Natural killer cell (primary cell): Measurements from ENCODE around the gene ZNF136. TPM values are rescaled to one million over a fixed set of nuclear protein-coding genes. Genes with fewer than 3 reads are reported as not detected.

Experiments
- ATAC-seq, 3 donors: fragments of 150-1000 bp in 2 of 3; fragments of 200-7000 bp in 1 of 3; cut with Tn5 transposase; 1 replicate in 1 of 3; 2 replicates in 2 of 3; pipeline ENCODE4 v1.10.0; 2021; ENCODE audit warnings: mild to moderate bottlenecking in 2 of 3, moderate library complexity in 2 of 3
- DNase-seq, 2 donors: peaks; one replicate each; pipeline versions ENCODE4 v3.0.0 to v3.0.0-alpha.2; 2013 to 2021; ENCODE audit warnings: mixed read lengths in 1 of 2
- H3K27ac ChIP-seq: one replicate; pipeline ENCODE4 v1.5.1; 2013; ENCODE audit warnings: mild to moderate bottlenecking, low read length
- H3K27me3 ChIP-seq: one replicate; pipeline ENCODE4 v1.6.1; 2013; ENCODE audit warnings: low read length; ENCODE audit not compliant: control insufficient read depth, insufficient read depth
- H3K36me3 ChIP-seq: one replicate; pipeline ENCODE4 v1.6.1; 2013; ENCODE audit warnings: low read length; ENCODE audit not compliant: control insufficient read depth, insufficient read depth
- H3K4me1 ChIP-seq: one replicate; pipeline ENCODE4 v1.6.1; 2013; ENCODE audit warnings: low read length; ENCODE audit not compliant: control insufficient read depth, insufficient read depth
- H3K4me3 ChIP-seq: one replicate; pipeline ENCODE4 v1.5.1; 2013; ENCODE audit warnings: low read length
- H3K9me3 ChIP-seq: one replicate; pipeline ENCODE4 v1.6.1; 2013; ENCODE audit warnings: low read length; ENCODE audit not compliant: control insufficient read depth, insufficient read depth
- H3K27ac Mint-ChIP-seq, 2 donors: one replicate each; pipeline ENCODE4 v1.8.0; 2022; ENCODE audit warnings: mild to moderate bottlenecking in 2 of 2, mixed read lengths in 2 of 2, moderate library complexity in 1 of 2
- H3K27me3 Mint-ChIP-seq, 2 donors: one replicate each; pipeline ENCODE4 v1.8.0; 2022; ENCODE audit warnings: low read depth in 2 of 2, mixed read lengths in 2 of 2
- H3K36me3 Mint-ChIP-seq: one replicate; pipeline ENCODE4 v1.8.0; 2022; ENCODE audit warnings: mixed read lengths
- H3K4me1 Mint-ChIP-seq, 2 donors: one replicate each; pipeline ENCODE4 v1.8.0; 2022; ENCODE audit warnings: mixed read lengths in 2 of 2
- H3K4me3 Mint-ChIP-seq: one replicate; pipeline ENCODE4 v1.8.0; 2022; ENCODE audit warnings: mild to moderate bottlenecking, moderate library complexity, mixed read lengths
- H3K9me3 Mint-ChIP-seq, 2 donors: one replicate each; pipeline ENCODE4 v1.8.0; 2022; ENCODE audit warnings: mixed read lengths in 2 of 2
- CTCF ChIP-seq: fragments of 200-600 bp; IDR thresholded peaks from one replicate; pipeline ENCODE4 v1.8.0; 2022; ENCODE audit warnings: antibody characterized with exemption
- WGBS: methylation state at CpG from one replicate; pipeline ENCODE4 v1.1.7; 2013; ENCODE audit warnings: missing lambda C conversion rate; ENCODE audit not compliant: insufficient coverage; 5-methylcytosine and 5-hydroxymethylcytosine counted together
- intact Hi-C: fragments of 100-400 bp; cut with micrococcal nuclease; formaldehyde crosslinking; loops from one replicate; pipeline ENCODE4 v1.14.2; 2022
- total RNA-seq, 4 donors: library from RNA; stranded (reverse); fragments of 120-200 nt in 1 of 4; gene quantifications; one replicate each; pipeline versions ENCODE4 v1.2.3 to v1.2.4, GENCODE V29; 2013 to 2022

ZNF136 gene
- total RNA-seq, 3 donors from 2014 or later (not counting 1 experiment from before 2014, with no cell fraction given): 31.5 to 47.7 (median 39.8) TPM

GRCh38 chr19:12163826-12164225, 930 bp downstream of the ZNF136 start:
- peak overlapping the region; percentile 96 for H3K4me3 Mint-ChIP-seq
- no peaks in the 10 kb centered on the region for H3K36me3 Mint-ChIP-seq
- Histone ChIP-seq H3K27me3 (no peaks in the 10 kb centered on the region), H3K4me3 (peak overlapping the region; percentile 98), H3K4me1 (peaks cover 17% of the 10 kb centered on the region), H3K27ac (peak overlapping the region; percentile 98), H3K9me3 (no peaks in the 10 kb centered on the region), H3K36me3 (peaks cover 4% of the 10 kb centered on the region)
- intact Hi-C loops: no loop called here
- peaks cover 38 to 43% of the 10 kb centered on the region in 2 donors for H3K4me1 Mint-ChIP-seq
- DNase-seq (no peak), ATAC-seq (no peak)
- no peaks in the 10 kb centered on the region for H3K9me3 Mint-ChIP-seq
- 33% methylated on average over 1 of the region's 2 CpGs for WGBS
- H3K27me3 Mint-ChIP-seq: no peaks in the 10 kb centered on the region
- no peak for TF ChIP-seq CTCF
- H3K27ac Mint-ChIP-seq: peak overlapping the region; percentile 97 to 98

DNA sequence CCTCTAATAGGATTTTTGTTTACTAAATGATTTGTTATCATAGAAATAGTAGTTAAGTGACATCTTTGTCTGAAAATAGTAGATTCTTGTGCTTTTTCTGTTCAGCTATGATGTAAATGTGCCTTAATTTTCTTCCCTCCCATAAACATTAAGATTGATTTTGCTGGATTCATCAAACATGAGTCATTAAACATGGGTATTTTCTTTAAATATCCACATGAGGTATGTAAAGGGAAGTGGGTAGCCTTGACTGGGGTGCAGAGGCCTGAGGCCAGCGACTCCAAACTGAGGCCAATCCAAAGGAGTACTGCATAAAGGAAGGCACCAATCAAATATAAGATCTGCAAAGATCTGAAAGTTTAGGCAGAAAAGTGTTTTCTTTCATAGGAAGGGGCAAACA, 3.7 kb downstream of the ZNF136 start:
- WGBS: 78% methylated on average over 1 of the region's 1 CpG
- intact Hi-C loops: no loop called here
- no peaks in the 10 kb centered on the region for H3K27me3 Mint-ChIP-seq
- H3K36me3 Mint-ChIP-seq: peaks cover 4% of the 10 kb centered on the region
- H3K9me3 Mint-ChIP-seq: no peaks in the 10 kb centered on the region
- Histone ChIP-seq H3K27ac (no peak overlapping the region), H3K36me3 (peaks cover 8% of the 10 kb centered on the region), H3K27me3 (no peaks in the 10 kb centered on the region), H3K9me3 (no peaks in the 10 kb centered on the region), H3K4me1 (peaks cover 13% of the 10 kb centered on the region), H3K4me3 (no peak overlapping the region)
- ATAC-seq: no peak
- H3K27ac Mint-ChIP-seq: peak overlapping the region; percentile 81 to 98
- no peak for DNase-seq
- H3K4me3 Mint-ChIP-seq: no peak overlapping the region
- H3K4me1 Mint-ChIP-seq: peaks cover 45 to 48% of the 10 kb centered on the region in 2 donors
- no peak for TF ChIP-seq CTCF

DNA sequence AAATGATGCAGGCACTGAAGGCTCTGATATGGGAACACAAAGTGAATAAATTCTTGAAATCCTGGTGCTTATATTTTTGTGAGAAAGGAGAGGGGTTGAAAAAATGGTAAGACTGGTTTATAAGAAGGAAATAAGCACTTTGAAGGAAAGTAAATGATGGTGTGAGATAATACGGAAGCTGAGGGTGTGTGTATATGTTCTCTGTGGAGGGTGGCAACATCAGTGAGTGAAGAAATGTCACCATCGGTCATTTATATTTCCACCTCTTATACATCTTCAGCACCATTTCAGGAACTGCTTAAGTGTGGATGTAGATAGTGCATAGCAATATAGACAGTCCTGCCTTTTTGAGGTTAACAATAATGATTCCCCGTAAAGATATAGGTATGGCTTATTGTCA, 17.5 kb downstream of the ZNF136 start:
- H3K27me3 Mint-ChIP-seq: no peaks in the 10 kb centered on the region
- no peak for TF ChIP-seq CTCF
- peaks cover 48 to 50% of the 10 kb centered on the region in 2 donors for H3K4me1 Mint-ChIP-seq
- ATAC-seq: peak; percentile 82 to 92 (median 91)
- peak overlapping the region; percentile 78 to 80 for H3K27ac Mint-ChIP-seq
- no peak overlapping the region for H3K4me3 ChIP-seq
- H3K4me3 Mint-ChIP-seq: peak overlapping the region; percentile 71
- peaks cover 4% of the 10 kb centered on the region for H3K36me3 Mint-ChIP-seq
- no peak for DNase-seq
- peaks cover 33% of the 10 kb centered on the region for H3K9me3 ChIP-seq
- H3K36me3 ChIP-seq: peaks cover 7% of the 10 kb centered on the region
- H3K27me3 ChIP-seq: no peaks in the 10 kb centered on the region
- H3K9me3 Mint-ChIP-seq: no peaks in the 10 kb centered on the region
- H3K4me1 ChIP-seq: peaks cover 11% of the 10 kb centered on the region
- intact Hi-C loops: loop anchor here (10.0 kb wide), 1 partner anchor 104 kb away; no protein-coding TSS in a partner anchor
- WGBS: 57% methylated on average over 2 of the region's 3 CpGs
- peak overlapping the region; percentile 51 for H3K27ac ChIP-seq

- H3K36me3 Mint-ChIP-seq: peaks cover 39% of the 10 kb centered on the region
- WGBS: 95% methylated on average over 6 of the region's 6 CpGs
These were observed 24.7 kb downstream of the ZNF136 start for GRCh38 chr19:12187625-12188024.

More at GRCh38 chr19:12187625-12188024, 24.7 kb downstream of the ZNF136 start:
- Mint-ChIP-seq H3K4me1 (peaks cover under 1 to 4% of the 10 kb centered on the region in 2 donors), H3K27ac (no peak overlapping the region), H3K9me3 (peaks cover 3 to 9% of the 10 kb centered on the region in 2 donors), H3K4me3 (no peak overlapping the region), H3K27me3 (no peaks in the 10 kb centered on the region)
- Histone ChIP-seq H3K27me3 (no peaks in the 10 kb centered on the region), H3K4me3 (no peak overlapping the region), H3K27ac (no peak overlapping the region), H3K9me3 (peaks cover 68% of the 10 kb centered on the region), H3K36me3 (peaks cover 43% of the 10 kb centered on the region), H3K4me1 (no peaks in the 10 kb centered on the region)
- DNase-seq: no peak
- intact Hi-C loops: loop anchor here (10.0 kb wide), 1 partner anchor 97 kb away; no protein-coding TSS in a partner anchor
- TF ChIP-seq CTCF: no peak
- no peak for ATAC-seq
